Middle frontal gyrus (tissue), 1 donor: ENCODE data around the gene SLC18B1.

Experiments used
- DNase-seq: peaks from one replicate; pipeline ENCODE4 v3.0.0-alpha.2; 2015; ENCODE audit warnings: low spot score; ENCODE audit errors: extremely low spot score

SLC18B1 gene

DNA sequence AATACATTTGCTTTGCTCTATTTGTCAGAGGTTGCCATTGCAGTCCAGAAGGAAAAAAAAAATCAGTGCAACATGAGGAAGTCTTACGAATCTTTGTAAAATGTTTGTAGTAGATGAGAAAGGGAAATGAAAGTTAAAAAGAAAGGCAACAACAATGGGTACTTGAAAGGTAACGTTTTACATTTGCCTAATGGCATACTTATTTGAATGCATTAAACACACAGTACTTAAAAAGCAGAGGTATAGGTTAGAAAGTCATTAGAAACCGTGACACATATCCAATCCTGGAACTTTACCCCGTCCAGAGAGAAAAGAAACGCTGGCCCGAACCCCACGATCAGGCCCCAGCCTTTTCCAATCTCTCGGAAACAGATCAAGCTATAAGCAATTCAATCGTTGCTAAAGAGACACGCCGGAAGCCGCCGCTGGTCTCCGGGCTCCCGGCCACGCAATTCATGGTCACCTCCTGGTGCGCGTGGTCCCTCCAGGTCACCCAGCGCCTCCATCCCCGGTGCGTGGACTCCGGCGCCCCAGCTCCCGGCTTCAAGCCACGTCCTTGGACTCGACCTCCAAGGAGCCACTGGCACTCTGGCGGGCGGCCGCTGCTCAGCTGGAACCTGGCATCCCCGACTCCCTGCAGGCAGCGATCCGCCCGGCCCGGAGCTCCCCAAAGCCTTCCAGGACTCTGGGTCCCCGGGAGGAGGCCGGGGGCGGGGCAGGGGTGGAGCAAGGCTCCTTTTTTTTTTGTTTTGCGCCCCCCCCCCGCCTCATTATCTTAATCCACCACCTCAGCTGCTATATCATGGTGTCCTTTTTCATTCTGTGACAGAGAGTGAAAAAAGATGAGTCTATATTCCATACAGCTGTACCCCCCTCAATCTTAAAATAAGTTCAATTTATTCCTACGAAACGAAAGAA lies at the start of gene SLC18B1:
TSS of gene SLC18B1 (minus strand) at position 687 of the 918 bp plus-strand sequence. CDS start at position 506, 181 bp downstream.
- DNase-seq, result peak; percentile 14

DNA sequence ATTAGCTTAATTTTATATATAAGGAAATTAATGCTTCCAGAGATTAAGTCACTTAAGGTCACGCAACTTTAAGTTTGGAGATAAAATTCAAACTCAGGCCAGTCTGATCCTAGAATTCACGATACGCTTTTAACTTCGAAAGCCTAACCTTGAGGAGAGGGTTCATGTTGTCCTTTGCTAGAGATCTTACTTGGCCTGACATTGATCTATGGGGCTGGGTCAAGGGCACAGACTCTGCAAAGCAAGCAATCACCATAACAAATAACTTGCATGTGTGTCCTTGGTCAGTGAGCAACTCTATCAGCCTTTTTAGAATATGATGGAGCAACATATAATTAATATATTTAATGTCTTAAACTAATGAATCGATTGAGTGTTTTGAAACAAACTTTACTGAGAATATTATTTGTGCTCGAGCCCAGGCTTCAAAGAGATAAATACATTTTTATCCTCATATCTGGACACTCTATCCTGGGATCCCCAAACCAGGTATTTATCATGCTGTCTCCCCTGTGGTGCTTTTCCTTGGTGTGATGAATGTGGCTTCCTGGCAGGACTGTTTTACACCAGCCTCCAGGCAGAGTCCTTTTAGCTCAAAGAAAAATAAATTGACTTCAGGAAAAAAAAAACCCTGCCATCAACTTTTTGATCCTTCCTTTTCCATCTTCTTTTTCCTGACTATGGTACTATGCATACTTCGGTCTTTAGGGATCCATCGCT lies 45.0 kb upstream of the SLC18B1 start:
- no peak for DNase-seq

DNA sequence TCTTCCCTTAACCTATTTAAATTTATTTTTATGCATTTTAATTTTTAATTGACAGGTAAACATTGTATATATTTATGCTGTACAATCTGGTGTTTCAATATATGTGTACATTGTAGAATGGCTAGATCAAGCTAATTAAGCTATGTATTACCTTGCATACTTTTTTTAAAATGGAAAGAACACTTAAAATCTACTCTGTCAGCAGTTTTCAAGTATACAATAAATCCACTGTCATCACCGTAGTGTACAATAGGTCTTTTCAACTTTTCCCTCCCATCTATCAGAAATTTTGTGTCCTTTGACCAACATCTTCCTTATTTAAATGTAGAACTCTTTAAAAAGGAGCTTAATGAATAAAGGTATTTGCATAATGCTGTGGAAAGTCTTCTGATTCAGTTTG lies 43.5 kb upstream of the SLC18B1 start:
- no peak for DNase-seq

DNA sequence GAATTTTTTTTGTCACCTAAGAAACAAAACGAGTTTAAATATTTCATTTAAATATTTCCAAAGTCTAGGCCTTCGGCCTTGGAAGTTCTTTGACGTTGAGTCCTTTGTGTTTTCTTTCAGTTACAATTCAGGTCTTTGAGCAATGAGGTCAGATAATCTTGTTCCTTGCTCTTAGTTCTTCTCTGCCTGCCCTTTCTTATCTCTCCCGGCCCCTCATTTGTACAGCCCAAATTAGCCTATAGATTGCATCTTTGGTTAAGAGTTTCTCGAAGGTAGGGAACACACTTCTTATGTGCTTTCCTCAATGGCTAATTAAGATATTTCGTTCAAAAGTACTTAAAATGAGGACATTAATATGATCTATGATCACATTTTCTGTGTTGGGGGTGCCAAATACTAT lies 34.5 kb upstream of the SLC18B1 start:
- no peak for DNase-seq

DNA sequence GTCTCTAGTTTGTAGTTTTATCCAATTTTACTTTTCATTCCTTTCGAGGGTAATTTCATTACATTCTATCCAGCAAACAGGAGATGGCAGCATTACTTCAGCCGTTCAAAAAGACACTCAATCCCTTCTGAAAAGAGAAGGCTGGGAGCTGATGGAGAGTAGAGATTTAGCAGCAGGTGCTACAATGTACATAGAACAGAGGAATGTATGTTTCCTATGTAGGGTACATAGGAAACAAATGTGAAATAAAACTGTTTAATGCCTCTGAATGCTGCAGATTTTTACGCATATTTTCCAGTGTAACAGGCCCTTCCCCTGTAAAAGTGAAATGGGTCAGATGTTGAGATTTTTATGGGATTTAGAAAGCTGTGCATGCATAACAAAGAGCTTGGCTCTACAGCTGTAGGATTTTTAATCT lies 31.9 kb upstream of the SLC18B1 start:
- DNase-seq, result peak; percentile 26

DNA sequence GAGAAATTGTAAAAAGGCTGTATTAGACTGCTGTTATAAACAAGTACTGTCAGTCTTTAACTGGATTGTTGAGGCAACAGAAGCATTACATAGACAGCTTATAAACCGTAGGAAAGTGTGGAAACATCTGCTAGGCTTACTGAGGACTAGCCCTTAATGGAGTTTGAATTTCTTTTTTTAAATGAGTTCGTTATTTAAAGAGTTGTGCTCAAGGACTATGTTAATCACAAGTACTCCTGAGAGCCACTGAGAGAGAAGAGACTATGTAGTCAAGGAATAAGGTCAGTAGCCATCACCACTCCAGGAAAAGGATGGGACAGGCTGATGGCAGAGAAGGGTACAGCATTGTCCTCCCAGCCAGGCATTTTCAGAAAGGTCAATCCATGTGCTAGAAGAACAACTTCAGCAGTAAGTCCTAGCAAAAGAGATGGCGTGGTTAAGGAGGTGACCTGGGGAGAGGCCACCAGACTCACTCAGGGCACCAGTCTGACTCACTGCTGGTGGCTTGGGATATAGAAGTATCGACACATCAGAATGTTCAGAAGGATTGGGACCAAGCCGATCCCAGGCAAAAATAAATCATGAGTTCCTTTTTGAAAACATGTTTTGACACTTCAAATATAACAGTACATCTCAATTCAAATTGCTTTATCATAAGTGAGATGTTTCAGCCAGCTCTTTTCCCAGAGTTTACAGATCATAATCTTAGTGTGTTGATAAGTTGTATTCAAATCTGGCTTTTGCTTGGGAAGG lies 22.4 kb upstream of the SLC18B1 start:
- DNase-seq, result no peak

GRCh38 chr6:132819405-132820161 lies 21.1 kb upstream of the SLC18B1 start:
- no peak for DNase-seq

DNA sequence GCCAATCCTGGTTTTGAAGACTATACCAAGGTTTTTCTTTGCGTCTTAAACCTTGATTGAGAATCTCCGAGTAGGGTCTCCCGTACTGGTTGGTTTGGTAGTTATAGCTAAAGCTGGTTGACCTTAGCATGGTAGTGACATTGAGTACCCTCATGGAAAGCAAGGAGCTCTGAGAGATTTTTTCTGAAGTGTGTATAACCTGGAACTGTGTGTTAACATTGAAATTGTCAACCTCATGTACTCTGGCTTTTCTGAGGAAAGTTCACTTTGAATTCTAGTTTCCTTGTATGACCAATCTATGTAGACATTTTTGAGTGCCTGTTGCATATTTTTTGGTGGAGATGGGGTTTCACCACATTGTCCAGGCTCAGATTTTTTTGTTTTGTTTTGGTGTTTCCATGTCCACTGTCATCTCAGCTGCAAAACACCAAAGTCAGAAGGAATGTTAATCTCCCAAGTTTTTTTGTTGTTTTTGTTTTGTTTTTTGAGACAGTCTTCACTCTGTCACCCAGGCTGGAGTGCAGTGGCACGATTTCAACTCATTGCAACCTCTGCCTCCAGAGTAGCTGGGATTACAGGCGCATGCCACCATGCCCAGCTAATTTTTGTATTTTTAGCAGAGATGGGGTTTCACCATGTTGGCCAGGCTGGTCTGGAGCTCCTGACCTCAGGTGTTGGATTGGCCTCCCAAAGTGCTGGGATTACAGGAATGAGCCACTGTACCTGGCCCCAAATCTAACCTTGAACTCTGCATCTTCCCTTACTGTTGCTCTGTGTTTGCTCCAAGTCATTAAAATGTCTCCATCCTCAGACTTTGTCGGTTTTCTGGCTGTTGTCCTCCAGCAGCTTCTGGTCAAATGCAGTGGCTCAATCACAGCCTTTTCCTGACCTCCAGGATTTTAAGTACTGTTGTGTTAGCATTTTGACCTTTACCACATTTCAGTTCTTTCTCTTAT lies 20.2 kb upstream of the SLC18B1 start:
- no peak for DNase-seq

DNA sequence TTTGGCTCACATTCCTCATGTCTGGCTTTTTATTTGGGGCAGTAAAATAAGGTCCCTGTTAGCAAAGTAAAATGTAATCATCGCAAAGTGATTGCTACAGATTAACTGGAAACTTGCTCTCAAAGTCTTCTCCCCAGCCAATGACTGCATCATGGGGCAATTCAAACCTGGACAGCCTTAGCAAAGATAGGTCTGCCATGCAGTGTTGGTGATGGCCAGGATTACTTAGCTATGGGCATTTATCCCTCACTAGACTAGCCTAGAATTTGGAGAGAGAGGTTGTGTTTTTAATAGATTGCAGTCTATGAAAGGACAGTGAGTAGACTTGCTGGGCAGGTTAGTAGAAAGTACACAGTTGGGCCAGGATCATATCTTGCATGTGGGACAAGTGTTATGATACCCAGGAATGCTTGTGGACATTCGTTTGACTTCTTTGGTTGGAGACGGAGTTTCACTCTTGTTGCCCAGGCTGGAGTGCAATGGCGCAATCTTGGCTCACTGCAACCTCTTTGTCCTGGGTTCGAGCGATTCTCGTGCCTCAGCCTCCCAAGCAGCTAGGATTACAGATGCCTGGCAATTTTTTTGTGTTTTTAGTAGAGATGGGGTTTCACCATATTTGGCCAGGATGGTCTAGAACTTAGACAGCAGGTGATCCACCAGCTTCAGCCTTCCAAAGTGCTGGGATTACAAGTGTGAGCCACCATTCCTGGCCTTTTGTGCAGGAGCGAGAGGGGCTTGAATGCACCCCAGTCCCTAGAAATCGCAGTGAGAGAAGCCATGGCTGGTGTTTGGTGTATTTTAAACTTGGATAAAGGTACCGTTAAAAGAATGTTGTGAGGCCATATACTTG lies 19.3 kb upstream of the SLC18B1 start:
- no peak for DNase-seq

GRCh38 chr6:132816660-132817059 lies 18.2 kb upstream of the SLC18B1 start:
- DNase-seq, result no peak

DNA sequence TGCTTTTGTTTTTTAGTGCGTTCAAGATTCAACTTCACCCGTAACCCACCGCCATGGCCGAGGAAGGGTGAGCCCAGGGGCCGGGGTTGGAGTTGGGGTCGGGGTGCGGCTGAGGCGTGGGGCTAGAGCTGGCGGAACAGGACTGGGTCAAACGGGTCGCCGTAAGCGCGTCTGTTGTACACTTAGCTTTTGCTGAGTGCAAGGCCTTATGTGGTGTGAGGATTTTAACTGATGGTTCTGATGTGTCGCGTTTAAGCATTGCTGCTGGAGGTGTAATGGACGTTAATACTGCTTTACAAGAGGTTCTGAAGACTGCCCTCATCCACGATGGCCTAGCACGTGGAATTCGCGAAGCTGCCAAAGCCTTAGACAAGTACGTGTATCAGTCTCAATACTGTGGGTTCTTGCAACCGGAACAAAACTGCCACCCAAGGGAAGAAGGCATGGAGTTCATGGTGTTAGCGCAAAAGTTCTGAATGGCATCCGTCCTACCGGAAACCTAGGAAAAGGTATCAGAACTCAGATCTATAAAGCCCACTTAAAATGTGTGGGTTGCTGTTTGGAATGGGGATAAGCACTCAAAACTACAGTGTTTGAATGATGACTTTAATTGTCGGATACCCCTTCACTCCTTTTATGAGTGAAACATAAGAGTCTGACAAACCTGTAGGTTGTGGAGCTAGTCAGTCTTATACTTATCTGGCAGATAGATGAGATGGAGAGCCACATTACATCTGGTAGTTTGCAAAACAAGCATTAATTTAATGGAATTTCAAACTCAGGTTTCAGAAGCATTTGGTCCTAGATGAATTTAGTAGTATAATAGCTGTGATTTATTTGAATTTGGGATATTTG lies 16.5 kb upstream of the SLC18B1 start:
- DNase-seq, result no peak

DNA sequence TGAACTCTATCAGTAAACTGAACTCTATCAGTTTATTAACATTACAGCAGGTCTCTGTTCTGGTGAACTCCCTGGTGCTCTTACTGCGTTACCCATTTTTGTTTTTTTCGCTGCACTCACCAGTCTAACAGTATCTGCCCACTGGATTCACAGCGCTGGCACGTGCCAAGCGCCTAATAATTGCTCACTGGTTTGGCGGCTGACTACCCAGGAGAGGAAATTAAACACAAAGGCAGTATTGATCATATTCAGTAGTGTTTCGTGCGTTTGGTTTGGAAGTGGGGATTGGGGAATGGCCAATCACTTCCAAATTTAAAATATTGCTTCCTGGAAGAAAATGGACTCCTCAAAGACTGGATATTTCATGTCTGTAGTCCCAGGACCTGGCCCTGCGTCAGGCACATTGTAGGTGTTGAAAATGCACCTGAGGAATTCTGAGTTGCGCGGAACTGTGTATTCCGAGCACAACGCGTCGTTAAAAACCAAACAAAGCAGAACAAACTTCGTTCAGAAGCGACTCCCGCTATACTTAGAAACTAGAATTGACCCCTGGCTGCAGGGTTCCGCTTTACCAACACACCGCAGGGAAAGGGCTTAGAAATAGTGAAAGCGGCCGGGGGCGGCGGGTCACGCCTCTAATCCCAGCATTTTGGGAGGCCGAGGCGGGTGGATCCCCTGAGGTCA lies 14.9 kb upstream of the SLC18B1 start:
- DNase-seq, result no peak

GRCh38 chr6:132812756-132813172 lies 14.3 kb upstream of the SLC18B1 start:
- no peak for DNase-seq

DNA sequence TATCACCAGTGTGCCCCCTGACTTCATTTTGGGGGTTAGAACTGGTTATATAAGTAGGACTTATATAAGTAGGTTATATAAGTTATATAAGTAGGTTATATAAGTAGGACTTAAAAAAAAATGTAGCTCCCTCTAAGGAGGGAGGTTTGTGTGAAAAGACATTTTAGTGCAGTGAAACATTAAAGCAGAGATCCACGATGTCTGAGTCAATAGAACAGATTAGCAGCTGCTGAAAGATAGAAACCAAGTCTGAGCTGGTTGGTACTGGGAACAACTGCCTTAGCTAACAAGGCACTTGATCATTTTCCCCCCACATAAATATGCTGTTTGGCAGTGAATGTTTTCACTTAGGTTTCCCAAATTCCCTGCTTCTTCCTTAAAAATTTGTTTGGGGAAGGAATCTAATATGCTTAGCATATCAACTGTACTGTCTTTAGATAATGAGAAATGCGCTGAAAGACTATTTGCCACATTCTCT lies 13.9 kb upstream of the SLC18B1 start:
- DNase-seq, result no peak

DNA sequence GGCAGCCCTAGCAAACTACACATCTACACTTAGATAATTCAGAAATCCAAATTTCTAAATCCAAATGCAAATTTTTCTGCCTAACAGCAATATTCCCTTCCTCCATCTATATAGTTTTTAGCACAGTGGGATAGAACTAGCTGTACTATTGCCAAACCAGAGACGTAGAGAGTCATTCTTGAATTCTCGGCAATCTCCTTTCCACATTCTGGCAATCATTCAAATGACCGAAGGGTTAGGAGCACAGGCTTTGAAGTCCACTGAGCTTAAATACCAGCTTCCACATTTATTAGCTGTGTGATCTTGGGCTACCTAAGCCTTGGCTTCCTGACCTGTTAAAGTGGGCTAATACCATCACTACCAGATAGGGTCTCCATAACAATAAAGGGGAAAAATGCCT lies 12.8 kb upstream of the SLC18B1 start:
- DNase-seq, result no peak

GRCh38 chr6:132805548-132805947 lies 7.1 kb upstream of the SLC18B1 start:
- no peak for DNase-seq

GRCh38 chr6:132804251-132804650 lies 5.8 kb upstream of the SLC18B1 start:
- DNase-seq, result no peak
